Measurements from ENCODE around the gene TTC39C. TPM values are rescaled to one million over a fixed set of nuclear protein-coding genes. Genes with fewer than 3 reads are reported as not detected.
A peak's percentile ranks its signal among the peaks of the same experiment; 100 is the strongest.

TTC39C gene
- total and polyA plus RNA-seq, 2 donors (not counting 1 experiment from before 2014, with no cell fraction given), result 15.8 to 32.0 TPM

GRCh38 chr18:23982155-23983079 lies 32.1 kb upstream of the TTC39C start:
- H3K79me2 ChIP-seq (ENCODE audit: control insufficient read depth, insufficient read depth, low read length), result no peaks in the 10 kb centered on the region
- peak; percentile 76 to 80 for DNase-seq (ENCODE audit: low read depth in 2 of 2)
- H3K4me1 ChIP-seq (ENCODE audit: control insufficient read depth, extremely low read depth, insufficient read depth, low read length), result peaks cover 6% of the 10 kb centered on the region
- H3K9me3 ChIP-seq (ENCODE audit: control insufficient read depth, insufficient read depth, low read depth, low read length), result no peaks in the 10 kb centered on the region
- no peaks in the 10 kb centered on the region for H4K20me1 ChIP-seq (ENCODE audit: control insufficient read depth, extremely low read depth, insufficient read depth, low read length)
- peak overlapping the region; percentile 61 for H3K4me2 ChIP-seq (ENCODE audit: extremely low read depth, insufficient read depth, low read length)
- peak overlapping the region; percentile 35 for H2AFZ ChIP-seq (ENCODE audit: low read length)
- H3K4me3 ChIP-seq (replicated peaks in 1 of 4; ENCODE audit: control extremely low read depth in 1 of 4, insufficient read depth in 1 of 4, low read depth in 3 of 4, low read length in 4 of 4), result peak overlapping the region; percentile 31 to 42 (median 34)
- no peaks in the 10 kb centered on the region for H3K27me3 ChIP-seq (ENCODE audit: control insufficient read depth, insufficient read depth, low read length)
- no peaks in the 10 kb centered on the region for H3K36me3 ChIP-seq (ENCODE audit: control insufficient read depth, insufficient read depth, low read length)
- no peak overlapping the region for H3K9ac ChIP-seq (ENCODE audit: insufficient read depth, low read length)
- H3K27ac ChIP-seq (ENCODE audit: insufficient read depth, low read length), result peak overlapping the region; percentile 57
- TF ChIP-seq CTCF (conservative IDR thresholded peaks at IDR 0.05 in 1 of 2, IDR thresholded peaks at IDR 0.05 in 1 of 2; ENCODE audit: low read depth in 1 of 2, low read length in 2 of 2) (no peak), EZH2 (IDR thresholded peaks at IDR 0.05; ENCODE audit: low read length, missing control alignments) (no peak)

- Histone ChIP-seq H2AFZ (ENCODE audit: low read length) (no peak overlapping the region), H3K9ac (ENCODE audit: insufficient read depth, low read length) (no peak overlapping the region), H3K4me2 (ENCODE audit: extremely low read depth, insufficient read depth, low read length) (no peak overlapping the region), H3K27me3 (ENCODE audit: control insufficient read depth, insufficient read depth, low read length) (no peaks in the 10 kb centered on the region), H3K36me3 (ENCODE audit: control insufficient read depth, insufficient read depth, low read length) (no peaks in the 10 kb centered on the region), H3K4me3 (replicated peaks in 1 of 4; ENCODE audit: control extremely low read depth in 1 of 4, insufficient read depth in 1 of 4, low read depth in 3 of 4, low read length in 4 of 4) (no peak overlapping the region), H3K27ac (ENCODE audit: insufficient read depth, low read length) (peak overlapping the region; percentile 57), H3K9me3 (ENCODE audit: control insufficient read depth, insufficient read depth, low read depth, low read length) (no peaks in the 10 kb centered on the region), H4K20me1 (ENCODE audit: control insufficient read depth, extremely low read depth, insufficient read depth, low read length) (no peaks in the 10 kb centered on the region), H3K4me1 (ENCODE audit: control insufficient read depth, extremely low read depth, insufficient read depth, low read length) (peaks cover 6% of the 10 kb centered on the region), H3K79me2 (ENCODE audit: control insufficient read depth, insufficient read depth, low read length) (no peaks in the 10 kb centered on the region)
- TF ChIP-seq CTCF (conservative IDR thresholded peaks at IDR 0.05 in 1 of 2, IDR thresholded peaks at IDR 0.05 in 1 of 2; ENCODE audit: low read depth in 1 of 2, low read length in 2 of 2) (no peak), EZH2 (IDR thresholded peaks at IDR 0.05; ENCODE audit: low read length, missing control alignments) (no peak)
- no peak for DNase-seq (ENCODE audit: low read depth in 2 of 2)
Observed at GRCh38 chr18:23983112-23983511, 31.4 kb upstream of the TTC39C start.

- Histone ChIP-seq H3K4me3 (replicated peaks in 1 of 4; ENCODE audit: control extremely low read depth in 1 of 4, insufficient read depth in 1 of 4, low read depth in 3 of 4, low read length in 4 of 4) (no peak overlapping the region), H2AFZ (ENCODE audit: low read length) (no peak overlapping the region), H3K27ac (ENCODE audit: insufficient read depth, low read length) (no peak overlapping the region), H3K4me1 (ENCODE audit: control insufficient read depth, extremely low read depth, insufficient read depth, low read length) (peaks cover 6% of the 10 kb centered on the region), H3K79me2 (ENCODE audit: control insufficient read depth, insufficient read depth, low read length) (no peaks in the 10 kb centered on the region), H3K9me3 (ENCODE audit: control insufficient read depth, insufficient read depth, low read depth, low read length) (no peaks in the 10 kb centered on the region), H3K27me3 (ENCODE audit: control insufficient read depth, insufficient read depth, low read length) (no peaks in the 10 kb centered on the region), H4K20me1 (ENCODE audit: control insufficient read depth, extremely low read depth, insufficient read depth, low read length) (no peaks in the 10 kb centered on the region), H3K36me3 (ENCODE audit: control insufficient read depth, insufficient read depth, low read length) (no peaks in the 10 kb centered on the region), H3K4me2 (ENCODE audit: extremely low read depth, insufficient read depth, low read length) (no peak overlapping the region), H3K9ac (ENCODE audit: insufficient read depth, low read length) (no peak overlapping the region)
- DNase-seq (ENCODE audit: low read depth in 2 of 2), result no peak
- TF ChIP-seq EZH2 (IDR thresholded peaks at IDR 0.05; ENCODE audit: low read length, missing control alignments) (no peak), CTCF (conservative IDR thresholded peaks at IDR 0.05 in 1 of 2, IDR thresholded peaks at IDR 0.05 in 1 of 2; ENCODE audit: low read depth in 1 of 2, low read length in 2 of 2) (no peak)
Observed at GRCh38 chr18:23986600-23987359, 27.8 kb upstream of the TTC39C start.
